ENCODE results near the gene CEP295NL.

DNA sequence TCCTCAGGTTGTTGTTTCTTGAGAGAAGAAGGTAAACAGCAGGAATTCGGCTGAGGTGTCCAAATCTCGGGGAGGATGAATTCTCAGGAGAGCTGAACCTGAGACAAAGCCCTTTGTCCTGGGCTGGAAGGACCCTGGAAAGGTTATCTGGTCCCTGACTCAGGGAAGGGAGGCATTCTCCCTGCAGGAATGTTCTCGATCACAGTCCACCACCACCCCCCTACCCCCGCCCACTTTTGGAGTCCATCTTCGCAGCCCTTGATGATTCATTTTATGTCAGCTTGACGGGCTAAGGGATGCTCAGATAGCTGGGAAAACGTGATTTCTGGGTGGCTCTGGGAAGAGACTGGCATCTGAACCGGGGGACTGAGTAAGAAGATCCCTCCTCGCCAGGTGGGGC, 1.4 kb upstream of the CEP295NL start:
- TF ChIP-seq POLR2A (IDR thresholded peaks at IDR 0.05): no peak
- TF ChIP-seq, protein P1, sequence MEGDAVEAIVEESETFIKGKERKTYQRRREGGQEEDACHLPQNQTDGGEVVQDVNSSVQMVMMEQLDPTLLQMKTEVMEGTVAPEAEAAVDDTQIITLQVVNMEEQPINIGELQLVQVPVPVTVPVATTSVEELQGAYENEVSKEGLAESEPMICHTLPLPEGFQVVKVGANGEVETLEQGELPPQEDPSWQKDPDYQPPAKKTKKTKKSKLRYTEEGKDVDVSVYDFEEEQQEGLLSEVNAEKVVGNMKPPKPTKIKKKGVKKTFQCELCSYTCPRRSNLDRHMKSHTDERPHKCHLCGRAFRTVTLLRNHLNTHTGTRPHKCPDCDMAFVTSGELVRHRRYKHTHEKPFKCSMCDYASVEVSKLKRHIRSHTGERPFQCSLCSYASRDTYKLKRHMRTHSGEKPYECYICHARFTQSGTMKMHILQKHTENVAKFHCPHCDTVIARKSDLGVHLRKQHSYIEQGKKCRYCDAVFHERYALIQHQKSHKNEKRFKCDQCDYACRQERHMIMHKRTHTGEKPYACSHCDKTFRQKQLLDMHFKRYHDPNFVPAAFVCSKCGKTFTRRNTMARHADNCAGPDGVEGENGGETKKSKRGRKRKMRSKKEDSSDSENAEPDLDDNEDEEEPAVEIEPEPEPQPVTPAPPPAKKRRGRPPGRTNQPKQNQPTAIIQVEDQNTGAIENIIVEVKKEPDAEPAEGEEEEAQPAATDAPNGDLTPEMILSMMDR (IDR thresholded peaks at IDR 0.05): no peak

Measured in uterus (tissue), 2 donors.